GM18505 (cell line): Measurements from ENCODE around the gene FOXP1.

Source experiments
- ATAC-seq: cut with Tn5 transposase; IDR thresholded peaks from one replicate; pipeline ENCODE4 v1.9.1; 2021; ENCODE audit not compliant: unreplicated experiment
- POLR2A ChIP-seq: IDR thresholded peaks from 4 replicates; pipeline ENCODE4 v1.6.1; 2011; ENCODE audit warnings: borderline replicate concordance; ENCODE audit not compliant: insufficient read depth, insufficient read length; ENCODE audit errors: extremely low read depth

The FOXP1 gene

DNA sequence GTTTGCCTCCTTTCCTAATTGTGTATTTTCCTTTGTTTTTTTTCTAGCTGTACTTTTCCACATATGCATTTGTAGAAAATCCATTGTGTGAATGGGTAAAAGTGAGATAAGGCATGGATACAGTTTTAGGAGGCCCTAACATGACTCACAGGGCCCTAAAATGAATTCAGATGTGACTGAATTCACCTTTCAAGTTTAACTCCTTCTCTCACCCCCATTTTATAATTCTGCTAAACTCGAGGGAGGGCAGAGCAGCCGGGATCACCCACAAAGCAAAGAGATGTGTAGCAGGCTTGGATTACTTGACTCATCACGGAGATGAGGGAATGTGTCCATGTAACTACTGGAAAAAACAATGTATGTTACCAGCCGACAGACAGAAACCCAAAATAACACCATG, 59.9 kb downstream of the FOXP1 start:
- no peak for TF ChIP-seq POLR2A

DNA sequence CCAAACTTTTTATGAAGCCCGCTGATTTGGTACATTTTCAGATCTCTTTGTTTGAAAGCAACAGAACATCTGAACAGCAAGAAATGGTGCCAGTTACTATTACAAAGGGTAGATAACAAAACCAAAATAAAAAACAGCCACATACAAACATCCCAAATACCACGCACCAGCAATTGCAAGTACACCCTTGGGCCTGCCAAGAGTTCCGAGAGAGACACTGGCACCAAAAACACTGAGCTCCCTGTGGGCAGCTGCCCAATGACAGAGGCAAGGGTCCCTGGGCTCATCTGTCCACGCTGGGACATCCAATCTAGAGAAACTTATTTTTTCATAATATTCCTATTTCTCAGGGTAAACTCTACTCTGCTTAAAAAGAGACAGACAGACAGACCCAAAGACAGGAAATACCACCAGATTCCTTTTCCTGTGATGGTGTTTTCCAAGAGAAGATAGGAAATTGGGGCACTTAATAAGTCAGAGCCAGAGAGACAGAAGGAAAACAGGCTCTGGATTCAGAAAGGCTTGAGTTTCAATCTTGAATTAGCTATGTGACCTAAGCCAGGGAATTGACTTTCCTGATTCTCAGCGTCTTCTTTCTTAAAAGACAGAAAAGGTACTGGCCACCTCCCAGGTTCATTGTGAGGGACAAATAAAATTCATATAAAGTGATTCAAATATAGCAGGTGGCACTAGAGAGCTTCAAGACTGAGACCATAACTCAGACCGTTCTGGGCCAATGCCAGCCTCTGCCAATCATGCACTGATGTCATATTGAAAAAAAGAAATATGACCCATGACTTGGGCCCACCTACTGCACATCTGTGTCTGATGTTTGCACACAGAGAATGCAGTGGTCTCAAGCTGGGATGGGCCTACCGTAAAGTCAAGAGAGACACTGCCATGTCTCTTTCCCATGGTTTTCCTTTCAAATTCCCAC, 61.3 kb downstream of the FOXP1 start:
- no peak for TF ChIP-seq POLR2A
- no peak for ATAC-seq

More for the DNA sequence above, 59.9 kb downstream of the FOXP1 start:
- ATAC-seq: no peak

- TF ChIP-seq POLR2A: no peak
- ATAC-seq: no peak
These were observed 62.5 kb downstream of the FOXP1 start for GRCh38 chr3:71521021-71521352.

- no peak for ATAC-seq
- TF ChIP-seq POLR2A: no peak
These were observed 63.1 kb downstream of the FOXP1 start for GRCh38 chr3:71520161-71521020.

- ATAC-seq: no peak
- no peak for TF ChIP-seq POLR2A
These were observed 65.4 kb downstream of the FOXP1 start for GRCh38 chr3:71518089-71518488.

DNA sequence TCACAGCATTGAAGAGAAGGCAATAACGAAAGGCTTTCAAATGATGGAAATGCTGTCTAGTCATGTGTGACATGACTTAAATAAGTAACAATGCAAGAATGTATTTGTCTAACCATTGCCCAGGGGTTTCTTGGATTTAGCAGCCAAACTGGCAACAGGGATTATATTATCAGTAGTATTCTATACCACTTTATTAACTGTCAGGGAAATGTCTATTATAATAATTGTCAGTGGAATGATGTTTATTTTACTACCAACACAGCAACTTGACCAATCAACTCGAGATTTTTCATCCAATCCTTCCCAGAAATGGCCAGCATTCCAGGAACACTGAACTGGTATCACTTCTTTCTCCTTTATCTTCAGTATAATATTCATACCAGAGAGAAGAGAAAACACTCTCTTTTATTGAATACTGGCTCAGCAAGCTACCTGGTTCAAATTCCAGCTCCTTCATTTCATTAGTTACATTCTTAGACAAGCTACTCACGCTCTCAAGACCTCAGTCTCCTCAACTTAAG, 66.2 kb downstream of the FOXP1 start:
- no peak for TF ChIP-seq POLR2A
- ATAC-seq: no peak

GRCh38 chr3:71515636-71516365, 67.7 kb downstream of the FOXP1 start:
- no peak for TF ChIP-seq POLR2A
- ATAC-seq: no peak

DNA sequence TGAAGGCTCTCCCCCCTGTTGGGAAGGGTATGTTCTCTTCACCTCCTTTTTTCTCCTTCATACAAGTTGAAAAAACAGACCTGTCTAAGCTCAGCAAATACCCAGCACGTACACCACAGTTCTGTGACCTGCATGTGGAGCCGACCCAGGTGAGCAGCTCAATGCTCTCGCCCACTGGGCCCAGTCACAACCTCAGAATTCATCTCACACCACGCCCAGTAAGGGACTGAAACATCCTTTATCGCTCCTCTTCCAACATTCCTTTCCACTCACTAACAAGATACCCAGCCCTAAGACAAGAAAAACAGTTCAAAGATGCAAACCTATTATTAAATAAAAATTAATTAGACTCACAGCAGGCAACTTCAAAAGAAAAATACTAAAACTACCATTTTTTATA, 68.9 kb downstream of the FOXP1 start:
- no peak for ATAC-seq
- TF ChIP-seq POLR2A: no peak

- no peak for ATAC-seq
- no peak for TF ChIP-seq POLR2A
These were observed 70.0 kb downstream of the FOXP1 start for GRCh38 chr3:71513515-71513914.

DNA sequence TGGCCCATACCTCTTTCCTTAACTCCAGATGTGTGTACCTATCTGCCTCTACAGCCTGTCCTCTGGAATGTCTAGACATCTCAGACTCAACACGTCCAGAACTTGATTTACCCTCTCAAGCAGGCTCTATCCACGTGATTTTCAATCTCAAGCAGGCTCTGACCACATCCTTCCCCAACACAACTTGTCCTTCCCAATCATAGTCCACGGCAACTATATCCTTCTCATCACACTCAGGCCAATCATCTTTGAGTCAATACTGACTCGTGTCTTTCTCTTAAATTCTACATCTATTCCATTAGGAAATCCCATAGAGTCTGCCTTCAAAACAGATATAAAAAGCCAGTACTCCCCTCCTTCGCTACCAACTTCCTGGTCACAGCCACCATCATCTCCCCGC, 70.4 kb downstream of the FOXP1 start:
- no peak for TF ChIP-seq POLR2A
- no peak for ATAC-seq

GRCh38 chr3:71512544-71512943, 71.0 kb downstream of the FOXP1 start:
- ATAC-seq: no peak
- TF ChIP-seq POLR2A: no peak

DNA sequence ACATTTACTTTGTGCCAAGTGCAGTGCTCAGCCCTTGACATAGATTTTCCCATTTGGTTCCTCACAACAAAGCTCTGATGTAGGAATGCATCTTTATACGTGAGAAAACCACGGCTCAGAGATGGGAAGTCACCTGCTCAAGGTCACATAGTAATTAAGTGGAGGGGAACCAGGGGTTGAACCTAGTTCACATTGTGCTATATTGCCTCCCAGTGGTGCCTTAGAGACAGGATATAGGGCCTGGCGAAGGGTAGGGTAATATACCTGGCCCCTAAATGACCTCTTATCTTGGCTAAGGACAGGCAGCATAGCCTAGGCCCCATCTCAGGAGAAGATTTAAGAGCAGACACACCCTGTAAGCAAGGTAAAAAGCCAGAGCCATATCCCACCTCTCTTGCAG, 71.5 kb downstream of the FOXP1 start:
- ATAC-seq: no peak
- no peak for TF ChIP-seq POLR2A

GRCh38 chr3:71511446-71511845, 72.1 kb downstream of the FOXP1 start:
- TF ChIP-seq POLR2A: no peak
- ATAC-seq: no peak

GRCh38 chr3:71511037-71511436, 72.5 kb downstream of the FOXP1 start:
- TF ChIP-seq POLR2A: no peak
- no peak for ATAC-seq

- no peak for TF ChIP-seq POLR2A
- ATAC-seq: no peak
These were observed 73.0 kb downstream of the FOXP1 start for GRCh38 chr3:71510510-71510909.
